Cardiac fibroblast (primary cell): ENCODE results near the gene ISM2.

Experiments used
- DNase-seq, 2 donors: peaks; one replicate each; pipeline versions ENCODE4 v3.0.0 to v3.0.0-alpha.2; 2010; ENCODE audit warnings: low read depth in 2 of 2
- H3K4me3 ChIP-seq, 2 donors: replicated peaks in 1 of 2; 1 replicate in 1 of 2; 2 replicates in 1 of 2; pipeline ENCODE4 v1.5.1; 2011; ENCODE audit warnings: low read depth in 2 of 2, low read length in 2 of 2, mild to moderate bottlenecking in 2 of 2, moderate library complexity in 1 of 2
- CTCF ChIP-seq: IDR thresholded peaks from one replicate; pipeline ENCODE4 v1.5.1; 2011; ENCODE audit warnings: low read depth, mild to moderate bottlenecking, low read length, inconsistent platforms

ISM2 gene

GRCh38 chr14:77524536-77524935 lies 25.9 kb upstream of the ISM2 start:
- TF ChIP-seq CTCF: no peak
- DNase-seq: no peak
- H3K4me3 ChIP-seq: no peak overlapping the region

- DNase-seq: no peak
- TF ChIP-seq CTCF: no peak
- no peak overlapping the region for H3K4me3 ChIP-seq
Observed at GRCh38 chr14:77523109-77523508, 24.5 kb upstream of the ISM2 start.

GRCh38 chr14:77520555-77520954 lies 21.9 kb upstream of the ISM2 start:
- H3K4me3 ChIP-seq: no peak overlapping the region
- TF ChIP-seq CTCF: no peak
- DNase-seq: no peak

GRCh38 chr14:77516126-77516525 lies 17.5 kb upstream of the ISM2 start:
- no peak overlapping the region for H3K4me3 ChIP-seq
- no peak for DNase-seq
- TF ChIP-seq CTCF: no peak

- peak in 1 of 2 donors; percentile 7 for DNase-seq
- H3K4me3 ChIP-seq: no peak overlapping the region
- TF ChIP-seq CTCF: no peak
Observed at GRCh38 chr14:77511486-77512162, 13.0 kb upstream of the ISM2 start.

- DNase-seq: no peak
- no peak for TF ChIP-seq CTCF
Observed at GRCh38 chr14:77509366-77509765, 10.8 kb upstream of the ISM2 start.

GRCh38 chr14:77508876-77509275 lies 10.3 kb upstream of the ISM2 start:
- no peak for DNase-seq
- no peak for TF ChIP-seq CTCF
- H3K4me3 ChIP-seq: no peak overlapping the region

More at GRCh38 chr14:77509366-77509765, 10.8 kb upstream of the ISM2 start:
- H3K4me3 ChIP-seq: no peak overlapping the region
